ENCODE results near the gene GCAT.

Gene GCAT

GRCh38 chr22:37807410-37808293 lies at the start of gene GCAT:
Gene GCAT (plus strand): TSS chr22:37807934. CDS start chr22:37807968, 34 bp downstream.
- DNase-seq (ENCODE audit: low read depth) = peak; percentile 77

DNA sequence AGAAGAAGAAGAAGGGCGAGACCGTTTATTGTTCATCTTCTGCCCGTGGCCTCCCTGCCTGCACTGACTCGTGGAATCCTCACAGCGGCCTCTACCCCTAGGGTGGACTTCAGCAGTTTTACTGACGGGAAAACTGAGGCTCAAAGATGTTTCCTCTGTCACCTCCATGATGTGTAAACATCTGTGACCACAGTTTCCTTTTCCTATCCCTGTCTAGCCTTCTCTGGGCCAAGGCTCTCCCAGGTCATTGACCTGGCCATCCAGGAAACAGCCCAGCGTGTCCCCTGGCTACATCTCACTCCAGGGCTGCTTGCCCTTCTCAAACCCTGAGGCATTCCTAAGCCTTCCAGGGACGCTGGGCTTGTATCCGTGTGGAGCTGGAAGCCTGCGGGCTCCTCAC lies 49.0 kb upstream of the GCAT start:
- DNase-seq (ENCODE audit: low read depth) = no peak

DNA sequence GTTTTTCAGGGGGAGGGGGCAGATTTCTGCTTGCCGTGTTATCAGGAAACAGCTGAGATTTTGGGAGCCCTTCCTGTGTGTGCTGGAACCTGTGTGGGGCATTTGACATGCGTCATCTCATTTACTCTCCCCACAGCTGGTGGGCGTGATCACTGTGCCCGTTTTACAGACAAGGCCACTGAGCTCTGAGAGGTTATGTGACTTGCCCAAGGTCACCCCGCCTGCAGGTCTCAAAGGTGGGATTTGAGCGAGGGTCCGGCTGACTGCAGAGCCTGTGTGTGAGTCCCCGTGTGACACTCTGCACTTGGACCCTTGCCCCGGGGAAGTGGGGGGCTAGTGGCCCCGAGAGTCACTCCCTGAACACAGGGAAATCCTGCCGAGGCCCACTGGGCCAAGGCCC lies 48.5 kb upstream of the GCAT start:
- DNase-seq (ENCODE audit: low read depth) = no peak

DNA sequence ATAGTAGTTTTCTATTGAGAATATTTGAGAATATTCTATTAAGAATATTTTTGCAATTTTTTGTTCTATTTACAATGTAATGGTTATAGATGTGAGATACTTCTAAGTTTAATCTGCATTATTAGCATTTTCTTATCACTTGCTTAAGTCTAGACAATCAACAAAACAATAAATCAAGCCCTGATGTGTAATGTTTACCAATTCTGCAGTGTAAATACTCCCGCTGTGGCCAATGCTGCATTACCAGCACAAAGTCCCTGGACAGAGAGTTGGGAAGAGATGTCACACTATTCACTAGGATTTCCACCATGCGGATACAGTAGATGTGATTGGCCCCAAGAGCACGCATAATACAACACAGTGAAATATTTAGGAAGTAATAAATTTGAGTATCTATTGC lies 47.6 kb upstream of the GCAT start:
- DNase-seq (ENCODE audit: low read depth) = no peak

- DNase-seq (ENCODE audit: low read depth) = no peak
Observed at GRCh38 chr22:37762389-37762836, 45.3 kb upstream of the GCAT start.

DNA sequence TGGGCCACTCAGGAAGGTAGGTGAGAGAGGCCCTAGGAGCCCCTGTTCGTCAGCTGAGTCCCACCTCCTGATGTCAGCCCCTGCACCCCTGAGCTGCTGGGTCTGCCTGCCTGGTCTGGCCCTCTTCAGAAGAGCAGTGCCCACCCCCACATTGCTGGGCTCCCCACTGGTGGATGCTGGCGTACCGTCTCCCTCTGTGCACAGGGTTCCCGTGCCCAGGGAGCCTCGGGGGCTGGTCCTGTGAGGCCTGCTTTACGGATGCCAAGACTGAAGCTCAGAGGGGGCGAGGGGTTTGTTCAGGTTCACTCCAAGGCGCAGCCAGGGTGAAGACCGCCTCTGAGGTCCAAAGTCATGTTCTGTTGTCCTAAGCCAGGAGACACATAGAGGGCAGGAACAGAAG lies 44.7 kb upstream of the GCAT start:
- no peak for DNase-seq (ENCODE audit: low read depth)

GRCh38 chr22:37763652-37764051 lies 44.1 kb upstream of the GCAT start:
- no peak for DNase-seq (ENCODE audit: low read depth)

- DNase-seq (ENCODE audit: low read depth) = no peak
Observed at GRCh38 chr22:37764622-37765021, 43.1 kb upstream of the GCAT start.

DNA sequence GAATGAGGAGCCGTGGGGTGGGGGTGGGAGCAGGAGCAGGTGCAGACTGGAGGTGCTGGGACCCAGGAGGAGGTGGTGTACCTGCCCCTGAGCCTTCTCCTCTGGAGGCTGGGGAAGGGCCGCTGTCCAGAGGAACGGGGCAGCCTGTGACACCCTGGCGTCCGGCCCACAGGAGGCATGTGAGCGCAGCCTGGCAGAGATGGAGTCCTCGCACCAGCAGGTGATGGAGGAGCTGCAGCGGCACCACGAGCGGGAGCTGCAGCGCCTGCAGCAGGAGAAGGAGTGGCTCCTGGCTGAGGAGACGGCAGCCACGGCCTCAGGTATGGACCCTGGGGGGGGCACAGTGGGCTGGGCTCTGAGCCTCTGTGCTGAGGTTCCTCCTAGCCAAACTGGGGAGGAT lies 42.2 kb upstream of the GCAT start:
- DNase-seq (ENCODE audit: low read depth) = no peak

GRCh38 chr22:37765953-37766576 lies 41.7 kb upstream of the GCAT start:
- no peak for DNase-seq (ENCODE audit: low read depth)

GRCh38 chr22:37768273-37768672 lies 39.5 kb upstream of the GCAT start:
- no peak for DNase-seq (ENCODE audit: low read depth)

DNA sequence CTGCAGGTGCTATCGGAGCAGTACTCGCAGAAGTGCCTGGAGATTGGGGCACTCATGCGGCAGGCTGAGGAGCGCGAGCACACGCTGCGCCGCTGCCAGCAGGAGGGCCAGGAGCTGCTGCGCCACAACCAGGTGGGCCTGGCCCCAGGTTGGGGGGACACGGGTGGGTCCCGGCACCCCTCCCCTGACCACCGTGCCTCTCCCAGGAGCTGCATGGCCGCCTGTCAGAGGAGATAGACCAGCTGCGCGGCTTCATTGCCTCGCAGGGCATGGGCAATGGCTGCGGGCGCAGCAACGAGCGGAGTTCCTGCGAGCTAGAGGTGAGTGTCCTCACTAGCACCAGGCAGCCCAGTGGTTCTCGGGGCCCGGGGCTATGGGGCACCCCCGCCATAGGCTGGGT lies 38.7 kb upstream of the GCAT start:
- no peak for DNase-seq (ENCODE audit: low read depth)

GRCh38 chr22:37771081-37771480 lies 36.7 kb upstream of the GCAT start:
- no peak for DNase-seq (ENCODE audit: low read depth)

DNA sequence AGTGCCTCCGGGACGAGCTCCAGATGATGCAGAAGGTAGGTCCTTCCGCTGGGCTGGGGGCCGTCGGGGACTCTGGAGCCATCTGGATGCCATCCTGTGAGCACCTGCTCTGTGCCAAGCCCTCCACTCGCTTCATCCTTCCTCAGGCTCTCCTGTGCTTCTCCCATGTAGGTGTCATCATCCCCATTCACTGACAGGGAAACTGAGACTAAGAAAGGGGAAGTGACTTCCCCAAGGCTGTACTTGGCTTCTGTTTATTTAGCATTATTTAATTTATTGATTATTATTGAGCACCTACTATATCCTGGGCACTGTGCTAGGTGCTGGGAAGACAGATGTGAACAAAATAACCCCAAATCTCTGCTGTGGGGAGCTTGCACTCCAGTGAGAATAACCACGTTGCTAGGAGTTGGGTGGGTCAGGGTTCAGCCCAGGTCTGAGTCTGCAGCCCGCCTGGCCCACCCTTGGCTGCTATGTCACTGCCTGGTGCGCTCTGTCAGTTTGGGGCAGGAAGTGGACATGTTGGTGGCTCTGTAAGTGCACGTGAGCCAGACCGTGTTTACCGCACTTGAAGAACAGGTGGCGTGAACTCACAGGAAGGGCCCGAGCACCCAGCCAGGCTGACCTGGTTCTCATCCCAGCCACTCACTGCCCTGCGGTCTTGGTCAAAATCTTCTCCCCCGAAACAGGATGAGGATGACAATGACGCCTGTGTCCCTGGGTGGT lies 35.9 kb upstream of the GCAT start:
- no peak for DNase-seq (ENCODE audit: low read depth)

GRCh38 chr22:37774728-37775127 lies 33.0 kb upstream of the GCAT start:
- no peak for DNase-seq (ENCODE audit: low read depth)

GRCh38 chr22:37775785-37776638 lies 31.7 kb upstream of the GCAT start:
- DNase-seq (ENCODE audit: low read depth) = no peak

DNA sequence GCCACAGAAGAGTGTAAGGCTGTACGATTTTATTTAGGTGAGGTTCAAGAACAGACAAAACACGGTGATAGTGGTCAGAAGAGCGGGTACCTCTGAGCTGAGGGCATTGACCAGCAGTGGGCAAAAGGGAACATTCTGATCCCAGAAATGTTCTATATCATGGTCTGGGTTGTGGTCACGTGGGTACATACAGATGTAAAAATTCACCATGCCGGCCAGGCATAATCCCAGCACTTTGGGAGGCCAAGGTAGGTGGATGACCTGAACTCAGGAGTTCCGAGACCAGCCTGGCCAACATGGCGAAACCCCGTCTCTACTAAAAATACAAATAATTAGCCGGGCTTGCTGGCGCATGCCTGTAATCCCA lies 31.1 kb upstream of the GCAT start:
- no peak for DNase-seq (ENCODE audit: low read depth)

DNA sequence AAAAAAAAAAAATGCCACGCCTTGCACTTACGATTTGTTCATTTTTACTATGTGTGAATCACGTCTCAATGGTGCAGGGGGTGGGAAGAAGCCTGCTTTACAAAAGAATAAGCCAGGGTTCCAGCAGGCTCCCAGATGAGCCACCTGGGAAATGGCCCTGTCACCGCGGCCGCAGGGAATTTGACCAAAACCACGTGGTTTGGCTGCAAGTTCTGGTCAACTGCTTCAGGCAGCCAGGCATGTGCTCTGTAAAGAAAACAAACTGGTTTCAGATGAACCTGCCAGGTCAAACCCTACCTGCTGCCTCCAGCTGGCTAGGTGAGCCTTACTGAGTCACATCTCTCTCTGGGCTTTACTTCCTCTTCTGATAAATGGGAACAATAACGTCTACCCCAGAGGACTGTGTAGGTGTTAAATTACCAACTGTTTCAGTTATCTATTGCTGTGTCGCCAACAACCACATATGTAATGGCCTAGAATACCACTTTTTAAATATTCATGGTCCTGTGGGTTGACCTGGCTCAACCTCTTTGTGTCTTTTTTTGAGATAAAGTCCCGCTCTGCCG lies 30.5 kb upstream of the GCAT start:
- DNase-seq (ENCODE audit: low read depth) = no peak

GRCh38 chr22:37778370-37779009 lies 29.2 kb upstream of the GCAT start:
- DNase-seq (ENCODE audit: low read depth) = no peak

DNA sequence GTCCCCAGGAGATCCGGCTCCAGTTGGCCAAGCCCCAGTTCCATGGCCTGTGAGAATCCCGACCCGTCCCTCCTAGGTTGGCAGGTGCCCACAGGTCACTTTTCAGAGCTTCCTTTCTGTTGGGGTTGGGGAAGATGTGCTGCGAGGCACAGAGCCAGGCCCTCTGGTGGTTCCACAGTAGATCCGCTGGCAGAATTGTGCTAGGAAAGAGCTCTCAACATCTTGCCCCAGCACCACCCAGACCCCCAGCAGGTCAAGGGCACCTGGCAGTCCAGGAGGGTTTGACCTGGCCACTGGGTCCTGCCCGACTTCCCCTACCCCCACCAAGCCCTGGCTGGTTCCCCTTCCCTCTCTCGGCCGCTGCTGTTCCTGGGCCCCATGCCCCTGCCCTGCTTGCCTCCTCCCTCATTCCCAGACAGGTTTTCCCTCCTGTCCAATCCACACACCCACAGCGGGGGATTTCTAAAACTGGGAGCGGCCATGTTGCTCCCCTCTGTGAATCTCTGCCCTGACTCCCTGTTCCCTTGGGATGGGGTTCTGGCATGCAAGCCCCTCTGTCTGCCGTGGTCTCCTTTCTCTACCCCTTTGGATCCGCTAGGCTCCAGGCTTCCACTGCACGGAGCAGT lies 26.2 kb upstream of the GCAT start:
- no peak for DNase-seq (ENCODE audit: low read depth)
